GM12864 (cell line): ENCODE measurements around the gene TRAF3.

Experiments used
- DNase-seq: peaks from one replicate; pipeline ENCODE4 v3.0.0-alpha.2; 2011; ENCODE audit warnings: low read depth
- H3K4me3 ChIP-seq: 2 replicates; pipeline ENCODE4 v1.5.1; 2011; ENCODE audit warnings: mild to moderate bottlenecking, low read depth, low read length, control low read depth
- TF ChIP-seq, protein P1 (sequence below): IDR thresholded peaks from 2 replicates; pipeline ENCODE4 v1.5.1; 2011; ENCODE audit warnings: low read depth, mild to moderate bottlenecking, moderate library complexity, low read length, control low read depth, inconsistent platforms; ENCODE audit errors: missing control alignments

The TRAF3 gene

DNA sequence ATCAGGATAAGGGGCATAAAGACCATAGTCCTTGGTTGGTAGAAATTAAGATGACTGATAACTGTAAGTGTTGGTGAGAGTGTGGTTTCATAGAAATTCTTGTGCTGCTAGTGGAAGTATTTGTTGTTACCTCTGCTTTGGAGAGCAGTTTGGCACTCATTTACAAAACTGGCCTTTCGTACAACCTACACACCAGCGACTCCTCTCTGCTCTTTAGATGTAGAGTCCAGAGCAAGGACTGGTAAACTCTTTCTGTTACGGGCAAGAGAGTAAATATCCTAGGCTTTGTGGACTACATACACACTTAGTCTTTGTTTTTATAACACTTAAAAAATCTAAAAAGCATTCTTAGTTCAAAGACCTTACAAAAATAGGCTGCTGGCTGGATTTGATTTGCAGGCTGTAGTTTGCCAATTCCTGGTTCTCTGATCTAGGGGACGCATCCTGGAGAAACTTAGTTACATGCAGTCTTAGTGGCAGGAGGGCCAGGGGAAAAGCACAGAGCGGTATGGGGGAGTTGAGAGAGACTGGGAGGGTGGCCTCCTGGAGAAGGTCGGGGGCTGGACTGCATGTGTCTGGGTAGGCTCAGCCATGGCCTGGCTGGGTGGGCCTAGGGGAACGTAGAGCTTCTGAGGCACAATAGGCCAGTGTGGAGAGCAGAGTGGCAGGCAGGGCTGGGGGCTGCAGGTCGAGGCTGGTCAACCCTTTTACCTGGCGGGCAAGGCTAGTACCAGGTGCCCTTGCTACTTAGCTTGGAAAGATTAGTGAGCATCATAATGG lies 89.9 kb downstream of the TRAF3 start:
- DNase-seq = no peak
- TF ChIP-seq, protein P1, sequence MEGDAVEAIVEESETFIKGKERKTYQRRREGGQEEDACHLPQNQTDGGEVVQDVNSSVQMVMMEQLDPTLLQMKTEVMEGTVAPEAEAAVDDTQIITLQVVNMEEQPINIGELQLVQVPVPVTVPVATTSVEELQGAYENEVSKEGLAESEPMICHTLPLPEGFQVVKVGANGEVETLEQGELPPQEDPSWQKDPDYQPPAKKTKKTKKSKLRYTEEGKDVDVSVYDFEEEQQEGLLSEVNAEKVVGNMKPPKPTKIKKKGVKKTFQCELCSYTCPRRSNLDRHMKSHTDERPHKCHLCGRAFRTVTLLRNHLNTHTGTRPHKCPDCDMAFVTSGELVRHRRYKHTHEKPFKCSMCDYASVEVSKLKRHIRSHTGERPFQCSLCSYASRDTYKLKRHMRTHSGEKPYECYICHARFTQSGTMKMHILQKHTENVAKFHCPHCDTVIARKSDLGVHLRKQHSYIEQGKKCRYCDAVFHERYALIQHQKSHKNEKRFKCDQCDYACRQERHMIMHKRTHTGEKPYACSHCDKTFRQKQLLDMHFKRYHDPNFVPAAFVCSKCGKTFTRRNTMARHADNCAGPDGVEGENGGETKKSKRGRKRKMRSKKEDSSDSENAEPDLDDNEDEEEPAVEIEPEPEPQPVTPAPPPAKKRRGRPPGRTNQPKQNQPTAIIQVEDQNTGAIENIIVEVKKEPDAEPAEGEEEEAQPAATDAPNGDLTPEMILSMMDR = no peak
- H3K4me3 ChIP-seq = no peak overlapping the region

DNA sequence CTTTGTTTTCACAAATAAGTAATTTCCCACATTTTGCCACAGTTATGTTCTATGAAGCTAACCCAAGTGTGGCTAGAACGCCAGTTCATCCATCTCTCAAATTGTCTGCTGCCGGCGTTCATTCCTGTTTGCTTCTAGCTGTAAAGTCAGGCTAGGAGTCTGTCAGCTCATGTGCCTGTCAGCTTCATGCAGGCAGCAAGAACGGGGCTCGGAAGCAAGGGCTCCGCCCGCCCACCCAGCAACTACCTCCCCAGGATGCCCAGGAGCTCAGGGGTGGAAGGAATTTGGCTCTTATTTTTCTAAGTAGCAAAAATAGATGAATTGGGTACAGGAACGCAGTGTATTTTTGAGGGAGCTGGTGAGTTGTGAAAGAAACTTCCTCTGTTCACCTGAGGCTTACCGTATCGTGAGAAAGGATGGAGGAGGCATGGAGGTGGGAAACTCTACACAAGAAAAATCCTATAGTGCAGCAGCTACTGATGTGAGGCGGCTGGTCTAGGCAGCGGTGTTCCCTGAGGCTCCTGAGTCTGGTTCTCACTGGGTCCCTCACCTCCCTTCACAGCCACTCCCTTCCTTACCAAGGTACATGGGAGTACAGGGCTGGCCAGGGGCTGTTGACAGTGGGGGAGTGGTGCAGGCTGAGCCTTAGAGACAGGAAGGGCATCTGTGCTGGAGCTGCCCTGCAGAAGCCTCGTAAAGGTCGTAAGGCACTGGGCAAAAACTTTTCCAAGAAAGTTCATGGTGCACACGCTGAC lies 90.8 kb downstream of the TRAF3 start:
- TF ChIP-seq, protein P1 = no peak
- DNase-seq = no peak
- H3K4me3 ChIP-seq = no peak overlapping the region

DNA sequence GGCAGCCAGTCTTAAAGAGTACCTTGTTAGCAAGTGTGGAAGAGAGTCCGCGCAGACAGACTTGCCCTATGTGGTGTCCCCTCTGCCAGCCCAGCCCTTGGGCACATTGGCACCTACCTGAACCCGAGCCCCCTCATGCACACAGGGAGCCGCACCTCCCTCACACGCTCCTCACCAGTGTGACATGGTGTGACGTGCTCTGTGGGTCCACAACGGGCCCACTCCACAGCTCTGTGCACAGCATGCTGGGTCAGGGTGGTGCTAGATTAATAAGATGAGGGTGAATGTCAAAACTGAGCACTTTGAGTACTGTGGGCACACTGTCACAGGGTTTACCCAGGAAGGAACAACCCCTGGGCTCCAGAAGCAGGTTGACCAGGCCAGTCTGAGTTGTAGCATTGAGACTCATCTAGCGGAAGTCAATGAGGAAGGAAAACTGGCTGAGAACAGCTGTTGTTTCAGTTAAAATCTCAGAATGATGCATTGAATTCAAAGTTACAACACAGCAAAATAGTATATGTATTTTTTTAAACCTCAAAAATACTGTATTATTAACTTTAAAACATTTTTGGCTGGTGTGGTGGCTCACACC lies 91.8 kb downstream of the TRAF3 start:
- TF ChIP-seq, protein P1 = no peak
- DNase-seq = peak; percentile 18
- no peak overlapping the region for H3K4me3 ChIP-seq

DNA sequence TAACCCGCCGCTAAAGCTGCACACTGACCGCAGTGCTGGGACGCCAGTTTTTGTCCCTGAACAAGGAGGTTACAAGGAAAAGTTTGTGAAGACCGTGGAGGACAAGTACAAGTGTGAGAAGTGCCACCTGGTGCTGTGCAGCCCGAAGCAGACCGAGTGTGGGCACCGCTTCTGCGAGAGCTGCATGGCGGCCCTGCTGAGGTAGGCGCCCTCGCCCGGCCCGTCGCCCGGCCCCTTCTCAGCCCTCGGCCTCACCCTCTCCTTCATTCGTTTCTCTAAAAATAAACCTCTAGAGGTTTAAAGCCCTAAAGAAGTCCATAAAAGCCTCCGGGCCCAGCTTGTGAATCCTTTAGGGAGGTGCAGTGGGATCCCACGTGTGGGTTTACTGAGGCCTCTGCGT lies 93.0 kb downstream of the TRAF3 start:
- TF ChIP-seq, protein P1 = no peak
- H3K4me3 ChIP-seq = no peak overlapping the region
- no peak for DNase-seq

DNA sequence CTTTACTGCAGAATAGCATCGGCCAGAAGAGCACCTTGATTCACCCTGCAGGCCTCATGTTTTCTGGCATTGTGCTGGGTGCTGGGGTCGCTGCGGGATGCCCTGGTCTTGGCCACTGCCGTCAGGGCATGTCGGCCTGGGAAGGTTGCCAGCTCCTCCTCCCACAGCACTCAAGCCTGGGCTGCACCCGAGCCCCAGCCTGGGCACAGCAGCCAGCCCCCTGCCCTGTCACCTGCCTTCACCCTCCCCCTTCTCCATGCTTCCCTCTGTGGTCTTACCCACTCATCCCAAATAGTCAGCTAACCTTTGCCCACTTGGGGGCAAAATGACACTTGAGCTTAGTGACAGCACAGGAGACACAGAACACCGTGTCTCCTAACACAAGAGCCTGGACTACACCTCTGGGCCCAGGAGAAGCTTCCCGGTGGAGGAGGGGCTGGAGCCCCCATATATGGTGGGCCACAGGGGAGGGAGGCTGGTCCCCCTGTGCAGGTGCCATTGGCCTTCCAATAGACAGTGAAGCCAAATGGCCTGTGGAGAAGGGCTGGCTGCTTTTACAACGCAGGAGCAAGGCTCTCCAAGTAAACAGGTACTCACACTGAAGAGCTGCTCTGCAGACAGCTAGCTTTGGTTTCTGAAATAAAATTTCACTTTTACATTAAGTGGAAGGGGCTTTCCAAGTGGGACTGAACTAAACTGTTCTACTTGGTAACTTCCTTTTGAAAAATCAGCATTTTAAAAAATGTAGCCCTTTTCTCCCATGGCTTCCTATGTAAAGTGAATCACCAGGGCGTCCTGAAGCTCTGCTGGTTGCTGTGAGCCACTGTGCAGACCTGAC lies 94.0 kb downstream of the TRAF3 start:
- H3K4me3 ChIP-seq = no peak overlapping the region
- no peak for DNase-seq
- TF ChIP-seq, protein P1 = no peak

DNA sequence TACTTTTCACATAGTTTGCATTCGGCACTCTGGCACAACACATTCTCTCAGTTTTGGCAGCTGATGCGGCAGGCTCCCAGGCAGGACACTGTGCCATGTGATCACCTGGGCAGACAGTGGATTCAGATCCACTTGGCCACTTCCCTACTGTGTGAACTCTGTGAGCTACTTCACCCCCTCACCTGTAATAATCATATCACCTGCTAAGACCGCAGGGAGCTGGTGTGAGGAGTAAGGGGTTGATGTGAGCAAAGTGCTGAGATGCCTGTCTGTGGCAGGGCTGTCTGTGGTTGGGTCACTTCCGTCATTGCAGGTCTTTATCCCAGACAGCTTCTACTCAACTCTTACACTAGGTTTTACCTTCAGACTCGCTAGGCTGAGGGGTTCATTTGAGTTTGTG lies 94.8 kb downstream of the TRAF3 start:
- TF ChIP-seq, protein P1 = no peak
- DNase-seq = no peak
- no peak overlapping the region for H3K4me3 ChIP-seq
